SU-DHL-6 (cell line): Measurements from ENCODE around the gene THBS2.

Experiments used
- EZH2phosphoT487 ChIP-seq: fragments of 200-600 bp; sonication (generic), shearing (Covaris generic); conservative IDR thresholded peaks from 2 replicates; pipeline ENCODE4 v1.6.1; 2018; ENCODE audit warnings: mild to moderate bottlenecking, antibody characterized with exemption, low read length, moderate library complexity, mixed read lengths
- TF ChIP-seq, protein P1 (sequence below): fragments of 200-600 bp; sonication (generic); IDR thresholded peaks from one replicate; pipeline ENCODE4 v1.5.1; 2017; ENCODE audit warnings: antibody characterized with exemption, mild to moderate bottlenecking, low read length, moderate library complexity; ENCODE audit not compliant: insufficient read depth, poor library complexity, severe bottlenecking

DNA sequence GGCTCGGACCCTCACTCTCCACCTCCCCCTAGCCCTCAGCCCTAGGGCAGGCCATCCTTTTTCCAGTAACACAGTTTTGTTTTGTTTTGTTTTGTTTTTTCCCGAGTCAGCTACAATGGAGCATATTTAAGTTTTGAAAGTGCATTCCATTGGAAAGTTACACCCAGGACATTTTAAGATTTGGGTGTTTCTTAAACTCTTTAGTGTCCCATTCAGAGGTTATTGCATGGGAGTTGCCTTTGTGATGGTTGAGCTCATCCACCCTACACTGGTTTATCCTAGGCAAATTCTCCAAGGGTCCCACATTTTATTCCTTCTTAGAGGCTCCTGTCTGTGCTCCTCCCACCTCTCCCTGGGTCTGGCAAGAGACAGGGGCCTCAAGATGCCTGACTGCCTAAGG lies 58.9 kb downstream of the THBS2 start:
- TF ChIP-seq, protein P1, sequence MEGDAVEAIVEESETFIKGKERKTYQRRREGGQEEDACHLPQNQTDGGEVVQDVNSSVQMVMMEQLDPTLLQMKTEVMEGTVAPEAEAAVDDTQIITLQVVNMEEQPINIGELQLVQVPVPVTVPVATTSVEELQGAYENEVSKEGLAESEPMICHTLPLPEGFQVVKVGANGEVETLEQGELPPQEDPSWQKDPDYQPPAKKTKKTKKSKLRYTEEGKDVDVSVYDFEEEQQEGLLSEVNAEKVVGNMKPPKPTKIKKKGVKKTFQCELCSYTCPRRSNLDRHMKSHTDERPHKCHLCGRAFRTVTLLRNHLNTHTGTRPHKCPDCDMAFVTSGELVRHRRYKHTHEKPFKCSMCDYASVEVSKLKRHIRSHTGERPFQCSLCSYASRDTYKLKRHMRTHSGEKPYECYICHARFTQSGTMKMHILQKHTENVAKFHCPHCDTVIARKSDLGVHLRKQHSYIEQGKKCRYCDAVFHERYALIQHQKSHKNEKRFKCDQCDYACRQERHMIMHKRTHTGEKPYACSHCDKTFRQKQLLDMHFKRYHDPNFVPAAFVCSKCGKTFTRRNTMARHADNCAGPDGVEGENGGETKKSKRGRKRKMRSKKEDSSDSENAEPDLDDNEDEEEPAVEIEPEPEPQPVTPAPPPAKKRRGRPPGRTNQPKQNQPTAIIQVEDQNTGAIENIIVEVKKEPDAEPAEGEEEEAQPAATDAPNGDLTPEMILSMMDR = no peak
- no peak for TF ChIP-seq EZH2phosphoT487
